ENCODE measurements around the gene TGM3.

Gene TGM3

GRCh38 chr20:2380601-2381000, 84.8 kb downstream of the TGM3 start, which contains the start of gene TGM6:
TGM6 (plus strand) TSS chr20:2380901; CDS start chr20:2380969, 68 bp downstream.
- DNase-seq (ENCODE audit: low read depth in 2 of 2): no peak

GRCh38 chr20:2381303-2381702, 85.5 kb downstream of the TGM3 start:
- DNase-seq (ENCODE audit: low read depth in 2 of 2): no peak

DNA sequence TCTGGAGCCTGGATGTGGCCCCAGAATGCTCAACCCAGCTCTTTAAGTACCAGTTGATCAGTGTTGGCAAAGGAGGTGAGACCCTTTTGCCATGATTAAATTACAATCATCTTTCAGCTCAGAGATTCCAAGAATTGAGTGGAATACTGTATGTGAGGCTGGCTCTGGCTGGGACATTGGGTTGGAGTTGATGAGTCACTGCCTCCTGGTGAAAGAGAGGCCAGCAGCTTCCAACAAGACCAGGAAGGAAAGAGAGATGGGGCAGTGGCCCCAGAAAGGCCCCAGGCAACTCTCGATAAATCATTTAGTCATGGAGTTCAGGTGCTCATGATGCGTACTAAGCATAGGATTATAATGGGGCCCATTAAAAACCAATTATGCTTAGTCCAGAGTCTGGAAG, 87.0 kb downstream of the TGM3 start:
- DNase-seq (ENCODE audit: low read depth in 2 of 2): no peak

GRCh38 chr20:2385026-2385425, 89.2 kb downstream of the TGM3 start:
- no peak for DNase-seq (ENCODE audit: low read depth in 2 of 2)

DNA sequence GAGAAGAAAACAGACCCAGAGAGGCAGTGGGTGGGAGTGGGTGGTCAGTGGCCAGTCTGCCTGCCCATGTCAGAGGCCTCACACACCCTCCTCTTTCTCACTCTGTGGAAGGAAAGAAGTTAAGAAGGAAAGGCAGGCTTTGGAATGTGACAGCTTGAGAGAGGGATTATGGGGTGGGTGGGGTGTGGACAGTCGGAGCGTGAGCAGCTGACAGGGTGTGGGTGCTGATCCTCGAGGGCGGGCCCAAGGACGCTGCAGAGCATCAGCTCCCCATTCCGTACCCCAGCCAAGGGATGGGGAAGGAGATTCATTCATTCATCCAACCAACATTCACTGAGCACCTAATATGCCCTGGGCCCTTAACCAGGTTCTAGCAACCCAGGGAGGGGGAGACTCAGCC, 89.7 kb downstream of the TGM3 start:
- DNase-seq (ENCODE audit: low read depth in 2 of 2): no peak

DNA sequence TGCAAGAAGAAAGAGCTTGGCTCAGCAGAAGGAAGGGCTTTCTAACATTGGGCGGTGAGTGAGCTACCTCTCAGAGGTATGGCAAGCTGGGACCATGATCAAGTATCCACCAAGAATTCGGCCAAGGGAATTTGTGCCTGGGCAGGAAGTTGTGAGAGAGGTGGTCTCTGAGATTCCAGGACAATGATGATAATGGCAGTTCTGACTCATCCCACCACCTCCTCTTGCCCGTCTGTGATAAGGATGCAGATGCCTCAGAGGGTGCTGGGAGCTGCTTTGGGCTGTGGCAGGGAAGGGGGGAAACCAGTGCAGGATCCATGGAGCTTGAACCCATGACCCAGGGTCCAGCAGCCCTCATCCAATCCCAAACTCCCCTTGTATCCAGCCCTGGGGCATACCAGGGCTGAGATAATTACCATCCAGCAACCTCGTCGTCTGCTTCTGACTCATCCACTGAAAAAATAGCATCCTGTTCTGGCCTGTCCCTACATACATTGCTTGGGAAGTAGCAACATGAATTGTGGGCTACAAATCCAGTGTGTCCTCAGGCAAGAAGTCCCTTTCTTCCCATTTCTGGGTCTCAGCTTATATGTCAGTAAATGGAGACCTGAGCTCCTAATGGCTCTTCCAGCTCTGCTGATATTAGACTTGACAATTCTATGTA, 90.8 kb downstream of the TGM3 start:
- no peak for DNase-seq (ENCODE audit: low read depth in 2 of 2)

DNA sequence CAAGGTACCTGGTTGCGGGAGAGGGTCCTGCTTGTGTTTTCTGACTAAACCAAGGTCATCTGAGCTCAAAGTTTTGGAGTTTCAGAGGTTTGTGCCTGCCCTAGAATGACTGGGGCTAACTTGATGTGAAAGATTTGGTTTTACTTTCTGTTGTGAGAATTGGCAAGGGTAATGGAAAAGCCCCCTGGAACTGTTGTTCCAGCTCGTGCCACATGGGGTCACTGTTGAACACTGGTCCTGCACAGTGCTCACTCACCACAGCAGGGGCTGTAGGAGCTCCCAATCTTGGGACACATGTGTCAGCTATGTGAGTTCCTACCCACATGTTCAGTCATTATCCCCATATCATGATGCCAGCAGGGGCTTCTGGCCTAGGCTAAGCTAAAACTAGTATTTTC, 91.4 kb downstream of the TGM3 start:
- DNase-seq (ENCODE audit: low read depth in 2 of 2): no peak

DNA sequence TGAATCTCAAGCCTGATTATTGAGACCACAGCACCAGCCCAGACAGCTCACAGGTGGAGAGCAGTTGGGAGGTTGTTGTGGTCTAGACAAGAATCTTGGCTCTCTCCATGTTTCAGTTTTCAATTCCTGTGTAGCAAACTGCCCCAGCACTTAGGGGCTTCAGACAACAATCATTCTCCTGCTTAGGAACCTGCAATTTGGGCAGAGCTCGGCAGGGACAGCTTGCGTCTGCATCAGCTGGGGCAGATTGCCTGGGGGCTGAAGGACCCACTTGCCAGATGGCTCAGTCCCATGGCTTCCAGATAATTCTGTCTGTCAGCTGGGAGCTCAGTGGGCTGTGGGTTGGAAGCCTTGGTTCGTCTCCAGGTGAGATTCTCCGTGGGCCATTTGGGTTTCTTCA, 91.8 kb downstream of the TGM3 start:
- no peak for DNase-seq (ENCODE audit: low read depth in 2 of 2)
